ENCODE measurements around the gene SNUPN. TPM values are rescaled to one million over a fixed set of nuclear protein-coding genes. Genes with fewer than 3 reads are reported as not detected.

SNUPN gene
- total RNA-seq, 1 experiment from 2014 or later, result 27.9 TPM

- ChIA-PET POLR2A (no interaction called here), CTCF (interaction anchor here (1.0 kb wide), 1 partner anchor 16 kb away, joined by 3 read pairs; the partner anchor contains the start of gene SNX33)
- Mint-ChIP-seq H3K4me3 (no peak overlapping the region), H3K36me3 (no peaks in the 10 kb centered on the region; the same call in 1 of the 2 replicates), H3K4me1 (no peaks in the 10 kb centered on the region), H3K27ac (no peak overlapping the region), H3K27me3 (ENCODE audit: low read depth) (no peaks in the 10 kb centered on the region), H3K9me3 (no peaks in the 10 kb centered on the region)
- DNase-seq (ENCODE audit: low spot score) (no peak), ATAC-seq (no peak)
- TF ChIP-seq ZNF281 (CRISPR knock-in tag; IDR thresholded peaks at IDR 0.05) (no peak), ZSCAN18 (CRISPR knock-in tag; IDR thresholded peaks at IDR 0.05) (no peak), ELF4 (CRISPR knock-in tag; IDR thresholded peaks at IDR 0.05; ENCODE audit: low read depth) (no peak)
Observed at GRCh38 chr15:75663931-75664421, 38.5 kb upstream of the SNUPN start.

GRCh38 chr15:75662823-75663519 is 37.4 kb upstream of the SNUPN start:
- no peaks in the 10 kb centered on the region for H3K4me1 Mint-ChIP-seq
- no peaks in the 10 kb centered on the region for H3K27me3 Mint-ChIP-seq (ENCODE audit: low read depth)
- H3K9me3 Mint-ChIP-seq, result no peaks in the 10 kb centered on the region
- no peak for ATAC-seq
- no peak for DNase-seq (ENCODE audit: low spot score)
- POLR2A ChIA-PET, result no interaction called here
- 0 out of 2 replicates have a peak, but pooled peaks cover 5% of the 10 kb centered on the region for H3K36me3 Mint-ChIP-seq
- H3K4me3 Mint-ChIP-seq, result no peak overlapping the region
- no peak overlapping the region for H3K27ac Mint-ChIP-seq
- CTCF ChIA-PET, result interaction anchor here (1.0 kb wide), 1 partner anchor 15 kb away, joined by 3 read pairs; the partner anchor contains the start of gene SNX33
- TF ChIP-seq ATF2 (CRISPR knock-in tag; IDR thresholded peaks at IDR 0.05; ENCODE audit: borderline replicate concordance, low read depth), result no peak
- no peak for TF ChIP-seq ZNF423 (CRISPR knock-in tag; IDR thresholded peaks at IDR 0.05)

GRCh38 chr15:75661756-75662140 is 36.2 kb upstream of the SNUPN start:
- ChIA-PET CTCF (interaction anchor here (0.7 to 1.8 kb wide), 6 partner anchors 10 to 294 kb away, joined by 3 to 10 read pairs (median 5); partner anchors contain the start of genes MAN2C1 and SNX33), POLR2A (interaction anchor here (1.4 kb wide), 1 partner anchor 11 kb away, joined by 3 read pairs; no protein-coding TSS in a partner anchor)
- Mint-ChIP-seq H3K27me3 (ENCODE audit: low read depth) (no peaks in the 10 kb centered on the region), H3K4me3 (no peak overlapping the region), H3K9me3 (no peaks in the 10 kb centered on the region), H3K27ac (peak overlapping the region; percentile 44; the same call in 1 of the 2 replicates), H3K4me1 (no peaks in the 10 kb centered on the region), H3K36me3 (peaks cover 10% of the 10 kb centered on the region; the same call in 1 of the 2 replicates)
- no peak for ATAC-seq
- DNase-seq (ENCODE audit: low spot score), result no peak
- TF ChIP-seq RELA (CRISPR knock-in tag; IDR thresholded peaks at IDR 0.05; ENCODE audit: borderline replicate concordance), result no peak
- TF ChIP-seq RORB (CRISPR knock-in tag; IDR thresholded peaks at IDR 0.05), result no peak
- TF ChIP-seq IRF2 (CRISPR knock-in tag; IDR thresholded peaks at IDR 0.05; ENCODE audit: borderline replicate concordance, low read depth), result no peak
- TF ChIP-seq ERG (CRISPR knock-in tag; IDR thresholded peaks at IDR 0.05), result no peak
- TF ChIP-seq ESRRA (CRISPR knock-in tag; IDR thresholded peaks at IDR 0.05; ENCODE audit: borderline replicate concordance), result no peak
- no peak for TF ChIP-seq CREM (CRISPR knock-in tag; IDR thresholded peaks at IDR 0.05)
- no peak for TF ChIP-seq AFF4 (CRISPR knock-in tag; IDR thresholded peaks at IDR 0.05; ENCODE audit: borderline replicate concordance)
- TF ChIP-seq ATF6 (CRISPR knock-in tag; IDR thresholded peaks at IDR 0.05), result no peak

Measured in WTC11 (cell line).